A549 (cell line): ENCODE results near the gene ZNF578. TPM values are rescaled to one million over a fixed set of nuclear protein-coding genes. Genes with fewer than 3 reads are reported as not detected.
"Not testable (repeated sequence)": the region's sequence is repeated elsewhere in the genome, so short reads cannot be mapped to it uniquely, and the experiment has no call there.

Experiments
- ATAC-seq, 2 experiments: fragments of 200-7000 bp in 1 of 2; fragments of >200 bp in 1 of 2; cut with Nextera tagmentation in 1 of 2; cut with Tn5 transposase in 1 of 2; 3 replicates each; pipeline versions ENCODE4 v1.8.0 to v1.9.1; 2018 to 2020; ENCODE audit warnings: mild to moderate bottlenecking in 1 of 2, moderate library complexity in 1 of 2
- CTCF ChIA-PET: fragments of 300-600 bp; sonication (Branson Sonifier 250); formaldehyde crosslinking; extraction: SDS; loops from one replicate; lab custom pipeline; 2021; ENCODE audit warnings: antibody characterized with exemption, inconsistent platforms; lab: Yijun Ruan, JAX
- POLR2A ChIA-PET: fragments of 350-600 bp; formaldehyde crosslinking; extraction: SDS; loops from one replicate; lab custom pipeline; 2021; ENCODE audit warnings: antibody characterized with exemption, inconsistent platforms; lab: Yijun Ruan, JAX
- DNase-seq, 2 experiments: peaks; one replicate each; pipeline versions ENCODE4 v3.0.0 to v3.0.0-alpha.2; 2011 to 2016; ENCODE audit warnings: low read depth in 1 of 2, low spot score in 1 of 2
- FAIRE-seq: peaks from 2 replicates; lab custom pipeline; 2011; peaks lifted over from hg19 to GRCh38; lab: Jason Lieb, UNC
- H3K27ac ChIP-seq, 2 experiments: fragments of >200 bp; sonication (Bioruptor Twin); formaldehyde crosslinking; 3 replicates each; pipeline ENCODE4 v1.5.1; 2016 to 2017
- H3K4me1 ChIP-seq: fragments of >200 bp; sonication (Bioruptor Twin); formaldehyde crosslinking; 3 replicates; pipeline ENCODE4 v1.6.1; 2016
- H3K4me2 ChIP-seq: fragments of >200 bp; sonication (Bioruptor Twin); formaldehyde crosslinking; 3 replicates; pipeline ENCODE4 v1.6.1; 2016
- H3K4me3 ChIP-seq: fragments of >200 bp; sonication (Bioruptor Twin); formaldehyde crosslinking; 3 replicates; pipeline ENCODE4 v1.5.1; 2016
- H3K9me3 ChIP-seq: fragments of >200 bp; sonication (Bioruptor Twin); formaldehyde crosslinking; 3 replicates; pipeline ENCODE4 v1.6.1; 2016
- EP300 ChIP-seq, 2 experiments: fragments of >200 bp; sonication (Bioruptor Twin); formaldehyde crosslinking; IDR thresholded peaks; 2 replicates in 1 of 2; 3 replicates in 1 of 2; pipeline ENCODE4 v1.6.1; 2016 to 2017
- FOXS1 ChIP-seq: fragments of 250-450 bp; sonication (Bioruptor Pico); IDR thresholded peaks from 2 replicates; pipeline ENCODE4 v1.5.0; 2020; ENCODE audit warnings: mild to moderate bottlenecking, moderate library complexity
- HDAC2 ChIP-seq: fragments of 200-600 bp; sonication (generic); IDR thresholded peaks from 2 replicates; pipeline ENCODE4 v1.6.1; 2016
- HOXB13 ChIP-seq: fragments of 250-450 bp; sonication (Bioruptor Pico); IDR thresholded peaks from 2 replicates; pipeline ENCODE4 v1.5.0; 2020; ENCODE audit warnings: low read depth, mild to moderate bottlenecking, moderate library complexity
- KDM1A ChIP-seq: fragments of 200-600 bp; sonication (generic); IDR thresholded peaks from 2 replicates; pipeline ENCODE4 v1.6.1; 2016; ENCODE audit warnings: low read depth, mild to moderate bottlenecking
- MYC ChIP-seq: IDR thresholded peaks from 2 replicates; pipeline ENCODE4 v1.6.1; 2012; ENCODE audit warnings: mild to moderate bottlenecking, inconsistent platforms, low read length, improper control_type of control experiment, borderline replicate concordance
- NR3C1 ChIP-seq: fragments of >200 bp; sonication (Bioruptor Twin); formaldehyde crosslinking; IDR thresholded peaks from 3 replicates; pipeline ENCODE4 v1.6.1; 2017
- POLR2A ChIP-seq: IDR thresholded peaks from 2 replicates; pipeline ENCODE4 v1.6.1; 2012; ENCODE audit warnings: mild to moderate bottlenecking, low read length
- POLR2AphosphoS2 ChIP-seq: conservative IDR thresholded peaks from 2 replicates; pipeline ENCODE4 v1.6.1; 2012; ENCODE audit warnings: low read length, improper control_type of control experiment, inconsistent platforms
- RAD21 ChIP-seq, 2 experiments: fragments of >200 bp in 1 of 2; sonication (Bioruptor Twin) in 1 of 2; formaldehyde crosslinking in 1 of 2; IDR thresholded peaks in 1 of 2; conservative IDR thresholded peaks in 1 of 2; 2 replicates in 1 of 2; 3 replicates in 1 of 2; pipeline ENCODE4 v1.6.1; 2012 to 2018; ENCODE audit warnings: inconsistent platforms in 1 of 2
- RCOR1 ChIP-seq: fragments of 150-350 bp; IDR thresholded peaks from 2 replicates; pipeline ENCODE4 v1.6.1; 2014; ENCODE audit warnings: antibody characterized with exemption, low read length, low read depth
- RFX5 ChIP-seq: fragments of 450-650 bp; IDR thresholded peaks from 2 replicates; pipeline ENCODE4 v1.7.1; 2014; ENCODE audit warnings: antibody characterized with exemption, mild to moderate bottlenecking, moderate library complexity
- RNF2 ChIP-seq: fragments of 200-600 bp; sonication (generic); IDR thresholded peaks from 2 replicates; pipeline ENCODE4 v1.6.1; 2016; ENCODE audit warnings: low read depth, mild to moderate bottlenecking, antibody characterized with exemption, moderate library complexity, borderline replicate concordance
- SREBF2 ChIP-seq: fragments of 450-650 bp; IDR thresholded peaks from 2 replicates; pipeline ENCODE4 v1.6.1; 2014; ENCODE audit warnings: mild to moderate bottlenecking, moderate library complexity
- TFCP2L1 ChIP-seq: fragments of 250-450 bp; sonication (Bioruptor Pico); IDR thresholded peaks from 2 replicates; pipeline ENCODE4 v1.5.0; 2021; ENCODE audit warnings: mild to moderate bottlenecking
- ZFP36 ChIP-seq: fragments of 450-650 bp; IDR thresholded peaks from 2 replicates; pipeline ENCODE4 v1.6.1; 2014; ENCODE audit warnings: borderline replicate concordance; ENCODE audit not compliant: partially characterized antibody
- ZNF302 ChIP-seq: fragments of 250-450 bp; sonication (Bioruptor Pico); IDR thresholded peaks from 2 replicates; pipeline ENCODE4 v1.9.0; 2021; ENCODE audit warnings: inconsistent platforms, mild to moderate bottlenecking, moderate library complexity
- WGBS: methylation state at CpG from one replicate; pipeline ENCODE4 v1.1.6; 2017; ENCODE audit errors: missing lambda C conversion rate; 5-methylcytosine and 5-hydroxymethylcytosine counted together
- polyA plus RNA-seq, 4 experiments: library from polyadenylated mRNA; depleted of rRNA in 3 of 4; stranded (reverse); fragments of >200 nt; fragmentation: RNase III in 1 of 4; extraction: RNeasy Plus Mini Kit Qiagen cat#74134 plus additional on column Dnase treatment in 1 of 4; gene quantifications; 2 replicates in 3 of 4; 3 replicates in 1 of 4; pipeline ENCODE4 v1.2.3, GENCODE V29; 2011 to 2017
- TF ChIP-seq, protein P1 (sequence below): IDR thresholded peaks from 2 replicates; pipeline ENCODE4 v1.6.1; 2012; ENCODE audit warnings: low read depth, borderline replicate concordance
- TF ChIP-seq, protein P2 (sequence below): fragments of 150-350 bp; IDR thresholded peaks from 2 replicates; pipeline ENCODE4 v1.6.1; 2014; ENCODE audit warnings: low read depth, mild to moderate bottlenecking, low read length

Gene ZNF578
- polyA plus RNA-seq, 2 of the 4 experiments (the other 2 are of a cell fraction): not detected

DNA sequence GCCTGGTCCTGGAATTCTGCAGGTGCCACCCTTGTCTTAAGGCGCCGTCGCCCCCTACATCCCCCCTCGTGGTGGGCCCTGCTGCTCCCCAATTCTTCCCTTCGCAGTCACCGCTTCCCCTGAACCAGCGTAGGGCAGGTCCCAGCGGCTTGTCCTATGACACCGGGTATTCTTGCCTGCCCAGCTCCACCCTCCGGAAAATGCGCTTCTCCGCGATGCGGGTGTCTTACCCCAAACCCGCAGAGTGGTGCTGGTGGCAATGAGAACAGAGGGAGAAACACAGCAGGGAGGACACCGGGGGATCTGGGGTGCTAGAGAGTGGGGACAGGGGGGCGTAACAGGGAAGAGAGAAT, 83.1 kb downstream of the ZNF578 start (continued):
- TF ChIP-seq RCOR1 (no peak), KDM1A (no peak)
- TF ChIP-seq, protein P1, sequence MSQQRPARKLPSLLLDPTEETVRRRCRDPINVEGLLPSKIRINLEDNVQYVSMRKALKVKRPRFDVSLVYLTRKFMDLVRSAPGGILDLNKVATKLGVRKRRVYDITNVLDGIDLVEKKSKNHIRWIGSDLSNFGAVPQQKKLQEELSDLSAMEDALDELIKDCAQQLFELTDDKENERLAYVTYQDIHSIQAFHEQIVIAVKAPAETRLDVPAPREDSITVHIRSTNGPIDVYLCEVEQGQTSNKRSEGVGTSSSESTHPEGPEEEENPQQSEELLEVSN: no peak

DNA sequence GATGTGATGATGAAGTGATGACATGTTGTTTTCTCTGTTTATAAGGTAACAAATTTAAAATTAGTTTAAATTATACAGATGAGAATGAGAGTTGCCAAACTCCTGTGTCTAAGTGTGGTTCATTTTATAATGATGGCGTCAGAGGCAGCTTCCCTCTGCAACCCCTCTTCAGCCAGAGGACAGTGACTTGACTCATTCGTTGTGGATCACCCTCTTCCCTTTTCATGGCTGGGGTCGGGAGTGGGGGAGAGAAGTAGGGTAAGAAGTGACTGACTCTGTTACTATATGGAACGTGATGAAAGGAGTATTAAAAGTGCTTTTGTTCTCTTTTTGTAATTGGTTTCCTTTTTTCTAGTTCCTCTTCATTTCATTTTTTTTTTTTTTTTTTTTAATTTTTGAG, 85.5 kb downstream of the ZNF578 start:
- H3K4me2 ChIP-seq, FAIRE-seq, POLR2A ChIA-PET, H3K4me3 ChIP-seq, DNase-seq, H3K27ac ChIP-seq, CTCF ChIA-PET, ATAC-seq, H3K4me1 ChIP-seq: not testable (repeated sequence)
- peaks cover 54% of the 10 kb centered on the region for H3K9me3 ChIP-seq
- 25% methylated on average over 4 of the region's 4 CpGs for WGBS

DNA sequence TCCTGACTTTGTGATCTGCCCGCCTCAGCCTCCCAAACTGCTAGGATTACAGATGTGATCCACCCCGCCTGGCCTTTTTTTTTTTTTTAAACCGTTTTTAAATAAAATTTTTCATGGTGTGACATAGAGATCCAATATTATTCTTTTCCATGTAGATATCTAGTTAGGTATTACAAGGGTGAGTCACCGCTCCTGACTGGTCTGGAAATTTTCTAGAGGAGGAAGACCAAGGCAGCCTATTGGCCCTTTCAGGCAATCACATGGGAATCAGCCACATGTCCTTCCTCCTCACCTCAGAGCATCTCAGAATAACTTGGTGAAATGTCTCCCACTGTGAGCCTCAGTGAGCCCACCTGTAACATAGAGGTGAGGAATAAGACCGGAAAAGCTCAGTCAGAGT, 87.8 kb downstream of the ZNF578 start:
- H3K4me1 ChIP-seq, FAIRE-seq, ATAC-seq, CTCF ChIA-PET, H3K4me3 ChIP-seq, DNase-seq, H3K27ac ChIP-seq, POLR2A ChIA-PET, H3K4me2 ChIP-seq: not testable (repeated sequence)
- peaks cover 58% of the 10 kb centered on the region for H3K9me3 ChIP-seq
- WGBS: 16% methylated on average over 5 of the region's 5 CpGs

GRCh38 chr19:52541608-52542007, 88.3 kb downstream of the ZNF578 start:
- H3K9me3 ChIP-seq: peaks cover 58% of the 10 kb centered on the region
- no peaks in the 10 kb centered on the region for H3K4me1 ChIP-seq
- H3K27ac ChIP-seq: no peak overlapping the region
- ATAC-seq: no peak
- H3K4me2 ChIP-seq: no peak overlapping the region
- POLR2A ChIA-PET: no interaction called here
- CTCF ChIA-PET: no interaction called here
- FAIRE-seq: no peak
- 6% methylated on average over 5 of the region's 5 CpGs for WGBS
- no peak for DNase-seq
- TF ChIP-seq HOXB13 (CRISPR knock-in tag): no peak
- TF ChIP-seq TFCP2L1 (CRISPR knock-in tag): no peak
- TF ChIP-seq POLR2A: no peak
- TF ChIP-seq RFX5: no peak
- TF ChIP-seq HDAC2: no peak
- no peak for TF ChIP-seq FOXS1 (CRISPR knock-in tag)
- TF ChIP-seq NR3C1: no peak
- no peak for TF ChIP-seq ZFP36
- TF ChIP-seq, protein P2, sequence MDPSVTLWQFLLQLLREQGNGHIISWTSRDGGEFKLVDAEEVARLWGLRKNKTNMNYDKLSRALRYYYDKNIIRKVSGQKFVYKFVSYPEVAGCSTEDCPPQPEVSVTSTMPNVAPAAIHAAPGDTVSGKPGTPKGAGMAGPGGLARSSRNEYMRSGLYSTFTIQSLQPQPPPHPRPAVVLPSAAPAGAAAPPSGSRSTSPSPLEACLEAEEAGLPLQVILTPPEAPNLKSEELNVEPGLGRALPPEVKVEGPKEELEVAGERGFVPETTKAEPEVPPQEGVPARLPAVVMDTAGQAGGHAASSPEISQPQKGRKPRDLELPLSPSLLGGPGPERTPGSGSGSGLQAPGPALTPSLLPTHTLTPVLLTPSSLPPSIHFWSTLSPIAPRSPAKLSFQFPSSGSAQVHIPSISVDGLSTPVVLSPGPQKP: no peak
- no peak for TF ChIP-seq MYC
- TF ChIP-seq RAD21 (conservative IDR thresholded peaks at IDR 0.05 in 1 of 2, IDR thresholded peaks at IDR 0.05 in 1 of 2): no peak
- no peak for TF ChIP-seq ZNF302 (CRISPR knock-in tag)
- TF ChIP-seq SREBF2: no peak
- no peak for TF ChIP-seq POLR2AphosphoS2
- TF ChIP-seq EP300 (IDR thresholded peaks at IDR 0.05): no peak
- no peak for TF ChIP-seq RNF2
- no peak overlapping the region for H3K4me3 ChIP-seq

DNA sequence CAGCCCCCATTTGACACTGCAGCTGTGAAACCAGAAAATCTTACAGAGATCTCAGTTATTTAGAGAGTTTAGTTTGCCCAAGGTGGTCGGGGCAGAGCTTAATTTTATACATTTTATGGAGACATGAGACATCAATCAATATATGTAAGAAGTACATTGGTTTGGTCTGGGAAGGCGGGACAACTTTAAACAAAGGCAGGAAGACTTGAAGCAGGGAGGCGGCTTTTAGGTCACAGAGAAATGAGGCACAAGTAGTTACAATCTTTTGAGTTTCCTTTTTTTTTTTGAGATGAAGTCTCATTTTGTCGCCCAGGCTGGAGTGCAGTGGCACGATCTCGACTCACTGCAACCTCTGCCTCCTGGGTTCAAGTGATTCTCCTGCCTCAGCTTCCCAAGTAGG, 89.2 kb downstream of the ZNF578 start:
- H3K4me3 ChIP-seq, POLR2A ChIA-PET, DNase-seq, H3K4me1 ChIP-seq, ATAC-seq, H3K4me2 ChIP-seq, FAIRE-seq, H3K27ac ChIP-seq: not testable (repeated sequence)
- whole genome bisulfite sequencing: 34% methylated on average over 6 of the region's 6 CpGs
- H3K9me3 ChIP-seq: peaks cover 56% of the 10 kb centered on the region
- CTCF ChIA-PET: interaction anchor here (0.7 to 1.3 kb wide), 3 partner anchors 9 to 97 kb away, joined by 3 read pairs; no protein-coding TSS in a partner anchor
